IMR-90 (cell line): ENCODE data around the gene RTCA. TPM values are rescaled to one million over a fixed set of nuclear protein-coding genes. Genes with fewer than 3 reads are reported as not detected.
"Not testable (repeated sequence)": the region's sequence is repeated elsewhere in the genome, so short reads cannot be mapped to it uniquely, and the experiment has no call there.

Experiments
- ATAC-seq: fragments of 200-7000 bp; cut with Tn5 transposase; 2 replicates; pipeline ENCODE4 v1.9.1; 2020; ENCODE audit warnings: low read depth, mild to moderate bottlenecking, moderate library complexity
- BruUV-seq: library from RNA; stranded (reverse); fragments of 400-500 nt; replicated peaks from 2 replicates; lab custom pipeline; 2021; lab: Mats Ljungman, UMichigan
- CTCF ChIA-PET: fragments of 300-600 bp; formaldehyde crosslinking; extraction: SDS; loops from one replicate; lab custom pipeline; 2021; ENCODE audit warnings: antibody characterized with exemption; lab: Yijun Ruan, JAX
- POLR2A ChIA-PET: fragments of 300-600 bp; sonication (Branson Sonifier 250); formaldehyde crosslinking; loops from one replicate; lab custom pipeline; 2022; ENCODE audit warnings: antibody characterized with exemption; ENCODE audit not compliant: unreplicated experiment; lab: Charles Lee
- DNase-seq: peaks from one replicate; pipeline ENCODE4 v3.0.0; 2013
- H2AFZ ChIP-seq: replicated peaks from 2 replicates; pipeline ENCODE3; 2013; ENCODE audit warnings: low read length, mild to moderate bottlenecking; ENCODE audit not compliant: poor library complexity
- H2AK5ac ChIP-seq: 2 replicates; pipeline ENCODE4 v1.6.1; 2013; ENCODE audit warnings: low read depth, low read length, inconsistent platforms
- H2AK9ac ChIP-seq: replicated peaks from 2 replicates; pipeline ENCODE3; 2013; ENCODE audit warnings: mild to moderate bottlenecking, low read depth, low read length, moderate library complexity; ENCODE audit not compliant: poor library complexity
- H2BK120ac ChIP-seq: 2 replicates; pipeline ENCODE4 v1.6.1; 2013; ENCODE audit warnings: low read depth, low read length, inconsistent platforms
- H2BK15ac ChIP-seq: 3 replicates; pipeline ENCODE4 v1.6.1; 2013; ENCODE audit warnings: low read depth, low read length, inconsistent platforms
- H2BK20ac ChIP-seq: 2 replicates; pipeline ENCODE4 v1.6.1; 2013; ENCODE audit warnings: low read depth, mild to moderate bottlenecking, inconsistent platforms, low read length, moderate library complexity
- H2BK5ac ChIP-seq: 2 replicates; pipeline ENCODE4 v1.6.1; 2013; ENCODE audit warnings: mild to moderate bottlenecking, low read depth, low read length, inconsistent platforms; ENCODE audit not compliant: poor library complexity, severe bottlenecking
- H3K14ac ChIP-seq: replicated peaks from 2 replicates; pipeline ENCODE4 v1.6.1; 2013; ENCODE audit warnings: low read depth, low read length, inconsistent platforms
- H3K18ac ChIP-seq: 2 replicates; pipeline ENCODE4 v1.6.1; 2013; ENCODE audit warnings: low read depth, low read length, control low read depth
- H3K23ac ChIP-seq: 2 replicates; pipeline ENCODE4 v1.6.1; 2013; ENCODE audit warnings: low read depth, low read length, inconsistent platforms
- H3K27ac ChIP-seq: 2 replicates; pipeline ENCODE4 v1.5.1; 2013; ENCODE audit warnings: mild to moderate bottlenecking, control low read depth, low read length; ENCODE audit not compliant: insufficient read depth
- H3K27me3 ChIP-seq: 2 replicates; pipeline ENCODE4 v1.6.1; 2013; ENCODE audit warnings: low read length; ENCODE audit not compliant: control insufficient read depth, insufficient read depth
- H3K36me3 ChIP-seq: 2 replicates; pipeline ENCODE4 v1.6.1; 2013; ENCODE audit warnings: low read length, mixed read lengths; ENCODE audit not compliant: control insufficient read depth, insufficient read depth
- H3K4ac ChIP-seq: 2 replicates; pipeline ENCODE4 v1.6.1; 2013; ENCODE audit warnings: low read depth, low read length, inconsistent platforms
- H3K4me1 ChIP-seq: 2 replicates; pipeline ENCODE4 v1.6.1; 2013; ENCODE audit warnings: low read length, mixed read lengths; ENCODE audit not compliant: control insufficient read depth, insufficient read depth
- H3K4me2 ChIP-seq: 2 replicates; pipeline ENCODE4 v1.6.1; 2013; ENCODE audit warnings: low read depth, mild to moderate bottlenecking, control low read depth, low read length, moderate library complexity
- H3K4me3 ChIP-seq: 2 replicates; pipeline ENCODE4 v1.5.1; 2013; ENCODE audit warnings: low read depth, mild to moderate bottlenecking, control low read depth, low read length, moderate library complexity; ENCODE audit not compliant: insufficient read depth
- H3K56ac ChIP-seq: 2 replicates; pipeline ENCODE4 v1.6.1; 2013; ENCODE audit warnings: low read length, inconsistent platforms; ENCODE audit not compliant: insufficient read depth; ENCODE audit errors: extremely low read depth
- H3K79me1 ChIP-seq, 2 experiments: 2 replicates each; pipeline ENCODE4 v1.6.1; 2013; ENCODE audit warnings: low read length in 2 of 2, inconsistent platforms in 1 of 2, low read depth in 1 of 2
- H3K9ac ChIP-seq: 2 replicates; pipeline ENCODE4 v1.6.1; 2013; ENCODE audit warnings: low read depth, low read length, control low read depth
- H3K9me1 ChIP-seq: 2 replicates; pipeline ENCODE4 v1.6.1; 2013; ENCODE audit warnings: low read length, inconsistent platforms; ENCODE audit not compliant: insufficient read depth
- H3K9me3 ChIP-seq: 2 replicates; pipeline ENCODE4 v1.6.1; 2013; ENCODE audit warnings: low read length; ENCODE audit not compliant: control insufficient read depth, insufficient read depth
- H4K20me1 ChIP-seq: 2 replicates; pipeline ENCODE4 v1.6.1; 2013; ENCODE audit warnings: low read length, inconsistent platforms; ENCODE audit not compliant: insufficient read depth
- H4K5ac ChIP-seq: 2 replicates; pipeline ENCODE4 v1.6.1; 2013; ENCODE audit warnings: mild to moderate bottlenecking, low read depth, low read length, control low read depth
- H4K8ac ChIP-seq, 2 experiments: 2 replicates each; pipeline ENCODE4 v1.6.1; 2013; ENCODE audit warnings: low read depth in 2 of 2, low read length in 2 of 2, control low read depth in 1 of 2, inconsistent platforms in 1 of 2
- H4K91ac ChIP-seq: 2 replicates; pipeline ENCODE4 v1.6.1; 2013; ENCODE audit warnings: low read depth, low read length, inconsistent platforms; ENCODE audit not compliant: insufficient read depth
- FOS ChIP-seq: fragments of 150-350 bp; IDR thresholded peaks from 2 replicates; pipeline ENCODE4 v1.6.1; 2016; ENCODE audit warnings: low read depth, low read length
- WGBS, 2 experiments: methylation state at CpG; one replicate each; pipeline versions ENCODE4 v1.1.5 to v1.1.7; 2013; ENCODE audit warnings: missing lambda C conversion rate in 2 of 2; ENCODE audit not compliant: insufficient read length in 1 of 2; ENCODE audit errors: extremely low coverage in 2 of 2; 5-methylcytosine and 5-hydroxymethylcytosine counted together
- dilution Hi-C: fragments of 300-500 bp; cut with HindIII; formaldehyde crosslinking; loops from one replicate; pipeline ENCODE4 v1.14.3; 2018; ENCODE audit warnings: low sequenced_read_pairs; ENCODE audit not compliant: unreplicated experiment
- in situ Hi-C: fragments of 300-500 bp; cut with MboI; formaldehyde crosslinking; loops from 3 replicates; pipeline ENCODE4 v1.14.3; 2019; ENCODE audit warnings: low sequenced_read_pairs, inconsistent platforms, mixed read lengths
- intact Hi-C: fragments of 100-400 bp; cut with micrococcal nuclease; formaldehyde crosslinking; loops from 2 replicates; pipeline ENCODE4 v1.10.0; 2022
- polyA plus RNA-seq, 3 experiments: library from polyadenylated mRNA; depleted of rRNA; stranded (reverse); fragments of >200 nt; gene quantifications; 2 replicates each; pipeline ENCODE4 v1.2.3, GENCODE V29; 2012; ENCODE audit warnings: low replicate concordance in 1 of 3
- total RNA-seq: library from RNA; depleted of rRNA; stranded (reverse); fragments of >200 nt; gene quantifications from 2 replicates; pipeline ENCODE4 v1.2.3, GENCODE V29; 2012

Gene RTCA
- total and polyA plus RNA-seq, 2 of the 4 experiments (the other 2 are of a cell fraction), result 26.9 to 29.6 TPM

DNA sequence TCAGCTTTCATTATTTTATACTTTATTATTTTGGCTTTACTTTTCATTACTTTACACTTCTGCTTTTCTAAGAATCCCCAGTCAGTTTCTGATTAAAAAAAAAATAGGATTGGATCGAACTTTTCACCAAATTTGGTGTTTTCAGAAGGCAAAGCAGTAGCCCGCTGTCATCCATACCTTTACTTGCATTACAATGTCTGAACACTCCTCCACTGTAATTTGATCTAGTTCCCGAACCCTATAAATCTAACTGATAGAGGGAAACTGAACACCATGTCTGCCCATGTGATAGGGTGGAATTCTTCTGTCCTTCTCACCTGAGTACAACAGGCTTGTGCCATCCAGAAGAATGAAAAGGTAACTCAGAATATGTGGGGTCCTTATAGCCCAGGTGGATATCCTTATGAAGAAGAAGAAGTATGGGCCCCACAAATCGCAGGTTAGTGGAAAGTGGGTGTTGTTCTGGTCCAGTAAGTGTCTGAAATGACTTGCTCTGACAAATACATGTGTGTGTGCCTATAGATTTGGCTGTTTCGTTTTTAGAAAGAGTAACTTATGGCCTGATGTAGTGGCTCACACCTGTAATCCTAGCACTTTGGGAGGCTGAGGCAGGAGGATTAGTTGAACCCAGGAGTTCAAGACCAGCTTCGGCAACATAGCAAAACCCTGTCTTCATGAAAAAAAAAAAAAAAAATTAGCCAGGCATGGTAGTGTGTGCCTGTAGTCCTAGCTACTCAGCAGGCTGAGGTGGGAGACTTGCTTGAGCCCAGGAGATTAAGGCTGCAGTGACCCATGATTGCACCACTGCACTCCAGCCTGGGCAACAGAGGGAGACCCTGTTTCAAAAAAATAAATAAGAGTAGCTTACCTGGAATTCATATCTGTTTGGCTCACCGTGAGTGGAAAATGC is 59.7 kb downstream of the RTCA start (continued):
- no peak for TF ChIP-seq FOS

DNA sequence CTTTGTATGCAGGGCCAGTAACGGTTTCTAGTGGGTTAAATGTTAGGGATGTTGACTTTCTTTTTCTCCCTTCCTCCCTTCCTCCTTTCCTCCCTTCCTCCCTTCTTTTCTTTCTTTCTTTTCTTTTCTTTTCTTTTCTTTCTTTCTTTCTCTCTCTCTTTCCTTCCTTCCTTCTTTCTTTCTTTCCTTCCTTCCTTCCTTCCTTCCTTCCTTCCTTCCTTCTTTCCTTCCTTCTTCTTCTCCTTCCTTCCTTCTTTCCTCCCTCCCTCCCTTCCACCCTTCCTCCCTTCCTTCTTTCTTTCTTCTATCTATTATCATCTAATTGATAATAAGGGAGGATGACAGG is 60.3 kb downstream of the RTCA start:
- ATAC-seq, H4K8ac ChIP-seq, H3K9ac ChIP-seq, H3K23ac ChIP-seq, H2AFZ ChIP-seq, in situ Hi-C loops, H4K20me1 ChIP-seq, H3K18ac ChIP-seq, H3K56ac ChIP-seq, H3K4me2 ChIP-seq, POLR2A ChIA-PET, H4K91ac ChIP-seq, H3K4ac ChIP-seq, H3K4me3 ChIP-seq, H3K27ac ChIP-seq, H3K9me3 ChIP-seq, DNase-seq, H3K9me1 ChIP-seq, H3K4me1 ChIP-seq, H2AK9ac ChIP-seq, H2BK20ac ChIP-seq, H2BK120ac ChIP-seq, H3K36me3 ChIP-seq, H3K79me1 ChIP-seq, BruUV-seq, H2BK5ac ChIP-seq, H4K5ac ChIP-seq, H3K14ac ChIP-seq, intact Hi-C loops, dilution Hi-C loops, CTCF ChIA-PET, H2BK15ac ChIP-seq, H2AK5ac ChIP-seq, H3K27me3 ChIP-seq: not testable (repeated sequence)
- WGBS, 2 experiments, result no CpG with 5 or more reads among the region's 1 CpG
